Measurements from ENCODE around the gene ABHD8. TPM values are rescaled to one million over a fixed set of nuclear protein-coding genes. Genes with fewer than 3 reads are reported as not detected.
"Not testable (repeated sequence)": the region's sequence is repeated elsewhere in the genome, so short reads cannot be mapped to it uniquely, and the experiment has no call there.

Gene ABHD8
- total and polyA plus RNA-seq, 4 donors = 9.8 to 11.6 (median 10.8) TPM

DNA sequence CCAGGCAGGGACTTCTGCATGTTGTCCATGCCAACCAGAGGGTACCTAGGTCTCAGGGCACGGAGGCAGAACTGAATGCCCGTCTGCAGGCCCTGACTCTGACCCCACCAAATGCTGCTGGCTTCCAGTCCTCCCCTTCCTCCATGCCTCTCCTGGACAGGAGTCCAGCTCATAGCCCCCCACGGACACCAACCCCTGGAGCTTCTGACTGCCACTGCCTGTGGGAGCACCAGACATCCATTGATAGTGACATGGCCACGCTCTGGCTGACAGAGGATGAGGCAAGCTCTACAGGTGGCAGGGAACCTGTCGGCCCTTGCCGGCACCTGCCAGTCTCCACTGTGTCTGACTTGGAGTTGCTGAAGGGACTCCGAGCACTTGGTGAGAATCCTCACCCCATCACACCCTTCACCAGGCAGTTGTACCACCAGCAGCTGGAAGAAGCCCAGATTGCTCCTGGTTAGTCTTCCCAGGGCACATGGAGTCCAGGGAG, 19.7 kb downstream of the ABHD8 start:
- DNase-seq (no peak), ATAC-seq (ENCODE audit: low FRiP score) (peak; percentile 19)
- Histone ChIP-seq H3K4me3 (ENCODE audit: low read length in 2 of 2) (no peak overlapping the region), H3K27me3 (ENCODE audit: control insufficient read depth in 1 of 2, insufficient read depth in 2 of 2, low read length in 1 of 2) (no peaks in the 10 kb centered on the region), H3K4me1 (ENCODE audit: control insufficient read depth in 1 of 2, insufficient read depth in 2 of 2, low read length in 2 of 2) (no peaks in the 10 kb centered on the region), H3K36me3 (ENCODE audit: control insufficient read depth in 1 of 2, insufficient read depth in 2 of 2, low read length in 1 of 2) (peaks cover 0 to 2% of the 10 kb centered on the region in 2 donors), H3K9me3 (ENCODE audit: control insufficient read depth, low read length) (no peaks in the 10 kb centered on the region), H3K27ac (ENCODE audit: low read depth in 1 of 2, low read length in 2 of 2) (no peak overlapping the region)
- 89 to 91% methylated on average over 7 of the region's 7 CpGs for WGBS, 2 donors
- intact Hi-C loops (cut with DNase I) = loop anchor here (2.0 to 5.0 kb wide), 4 partner anchors 71 to 217 kb away; no protein-coding TSS in a partner anchor

DNA sequence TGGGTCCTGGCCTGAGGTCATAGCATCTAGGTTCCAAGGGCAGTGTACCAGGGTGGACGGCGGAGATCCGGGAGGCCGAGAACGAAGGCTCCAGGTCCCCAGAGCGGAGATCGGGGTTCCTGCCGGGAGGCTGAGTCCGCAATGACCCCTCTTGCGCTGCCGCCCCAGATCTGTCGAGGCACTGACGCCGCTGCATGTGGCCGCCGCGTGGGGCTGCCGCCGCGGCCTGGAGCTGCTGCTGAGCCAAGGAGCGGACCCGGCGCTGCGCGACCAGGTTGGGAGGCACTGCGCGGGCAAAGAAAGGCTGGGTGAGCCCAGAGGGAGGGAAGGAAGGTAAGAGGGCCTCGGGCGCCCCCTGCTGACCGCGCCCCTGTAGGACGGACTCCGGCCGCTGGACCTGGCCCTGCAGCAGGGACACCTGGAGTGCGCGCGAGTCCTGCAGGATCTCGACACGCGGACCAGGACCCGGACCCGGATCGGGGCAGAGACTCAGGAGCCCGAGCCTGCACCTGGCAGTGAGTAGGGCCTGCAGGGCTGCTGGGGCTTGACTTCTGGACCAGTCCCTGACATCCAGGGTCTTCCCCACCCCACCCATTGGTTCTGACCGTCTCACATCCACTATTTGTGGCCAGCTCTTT, 20.6 kb downstream of the ABHD8 start:
- Histone ChIP-seq H3K9me3 (ENCODE audit: control insufficient read depth, low read length) (no peaks in the 10 kb centered on the region), H3K4me3 (ENCODE audit: low read length in 2 of 2) (no peak overlapping the region), H3K27me3 (ENCODE audit: control insufficient read depth in 1 of 2, insufficient read depth in 2 of 2, low read length in 1 of 2) (no peaks in the 10 kb centered on the region), H3K4me1 (ENCODE audit: control insufficient read depth in 1 of 2, insufficient read depth in 2 of 2, low read length in 2 of 2) (no peaks in the 10 kb centered on the region), H3K36me3 (ENCODE audit: control insufficient read depth in 1 of 2, insufficient read depth in 2 of 2, low read length in 1 of 2) (peaks cover 0 to 2% of the 10 kb centered on the region in 2 donors), H3K27ac (ENCODE audit: low read depth in 1 of 2, low read length in 2 of 2) (no peak overlapping the region)
- peak; percentile 85 to 95 for DNase-seq
- ATAC-seq (ENCODE audit: low FRiP score) = peak; percentile 95
- intact Hi-C loops (cut with DNase I) = loop anchor here (2.0 to 5.0 kb wide), 4 partner anchors 70 to 216 kb away; no protein-coding TSS in a partner anchor
- WGBS, 2 donors = 3 to 6% methylated on average over 45 of the region's 45 CpGs

DNA sequence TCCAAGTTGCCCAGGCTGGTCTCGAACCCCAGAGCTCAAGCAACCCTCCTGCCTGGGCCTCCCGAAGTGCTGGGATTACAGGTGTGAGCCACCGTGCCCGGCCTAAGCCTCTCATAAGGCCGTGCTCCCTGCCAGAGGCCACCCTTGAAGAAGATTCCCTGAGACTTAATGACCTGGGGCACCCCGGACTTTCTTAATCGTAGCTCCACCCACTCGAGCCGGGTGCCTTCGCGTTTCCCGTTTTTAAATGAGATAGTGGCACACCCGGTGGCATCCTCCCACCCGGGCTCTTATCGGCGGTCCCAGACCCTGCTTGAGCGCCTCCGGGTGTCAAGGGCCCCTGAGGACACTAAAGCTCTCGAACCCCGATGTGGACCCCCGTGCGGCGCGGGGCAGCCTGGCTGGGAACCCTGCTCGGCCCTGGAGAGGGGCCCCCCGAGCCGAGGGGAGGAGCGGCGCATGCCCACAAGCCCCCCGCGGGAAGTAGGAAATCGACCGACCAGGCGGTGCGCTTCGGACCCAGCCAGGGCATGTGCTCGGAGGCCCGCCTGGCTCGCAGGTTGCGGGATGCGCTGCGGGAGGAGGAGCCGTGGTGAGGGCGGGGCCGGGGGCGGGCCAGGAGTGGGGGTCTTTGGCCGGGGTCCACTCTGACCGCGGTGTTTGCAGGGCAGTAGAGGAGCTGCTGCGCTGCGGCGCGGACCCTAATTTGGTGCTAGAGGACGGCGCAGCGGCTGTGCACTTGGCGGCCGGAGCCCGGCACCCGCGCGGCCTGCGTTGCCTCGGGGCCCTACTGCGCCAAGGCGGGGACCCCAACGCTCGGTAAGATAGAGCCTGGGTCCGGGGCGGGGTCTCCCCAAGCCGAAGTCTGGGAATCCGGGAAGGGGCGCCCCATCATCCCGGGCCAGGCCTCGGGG, 21.6 kb downstream of the ABHD8 start, which contains the start of gene ANKLE1:
Gene ANKLE1, plus strand, starts transcription at position 511 of the 914 bp plus-strand sequence. Its CDS starts 20 bp downstream, at position 531.
- Histone ChIP-seq H3K27me3 (ENCODE audit: control insufficient read depth in 1 of 2, insufficient read depth in 2 of 2, low read length in 1 of 2) (no peaks in the 10 kb centered on the region), H3K27ac (ENCODE audit: low read depth in 1 of 2, low read length in 2 of 2) (no peak within 1 kb of the TSS), H3K4me3 (ENCODE audit: low read length in 2 of 2) (peak within 1 kb of the TSS in 1 of 2 donors; percentile 1), H3K4me1 (ENCODE audit: control insufficient read depth in 1 of 2, insufficient read depth in 2 of 2, low read length in 2 of 2) (no peaks in the 10 kb centered on the region), H3K9me3 (ENCODE audit: control insufficient read depth, low read length) (no peaks in the 10 kb centered on the region), H3K36me3 (ENCODE audit: control insufficient read depth in 1 of 2, insufficient read depth in 2 of 2, low read length in 1 of 2) (peaks cover 0 to 2% of the 10 kb centered on the region in 2 donors)
- WGBS, 2 donors = 7 to 8% methylated on average over 66 to 75 of the region's 75 CpGs
- DNase-seq (peak in 1 of 2 donors; percentile 76), ATAC-seq (ENCODE audit: low FRiP score) (peak; percentile 31)
- intact Hi-C loops (cut with DNase I) = loop anchor here (2.0 to 5.0 kb wide), 4 partner anchors 69 to 215 kb away; no protein-coding TSS in a partner anchor

DNA sequence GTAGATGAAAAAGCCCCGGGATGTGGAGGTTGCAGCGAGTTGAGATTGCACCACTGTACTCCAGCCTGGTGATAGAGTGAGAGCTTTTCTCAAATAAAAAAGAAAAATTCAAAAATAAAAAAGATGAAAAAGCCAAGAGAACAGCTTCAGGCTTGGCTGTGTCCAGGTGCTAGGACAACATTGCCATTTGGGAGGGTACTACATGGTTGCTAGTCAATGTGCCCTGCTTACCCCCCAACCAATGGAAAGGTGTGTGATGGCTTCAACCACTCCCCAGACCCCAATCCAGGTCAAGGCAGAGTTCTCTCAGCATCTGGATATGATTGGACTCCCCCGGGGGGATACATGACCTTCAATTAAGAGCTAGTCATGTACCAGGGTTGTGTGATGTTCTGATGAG, 23.8 kb downstream of the ABHD8 start:
- H3K36me3 ChIP-seq (ENCODE audit: control insufficient read depth in 1 of 2, insufficient read depth in 2 of 2, low read length in 1 of 2) = peaks cover 0 to 6% of the 10 kb centered on the region in 2 donors
- DNase-seq = no peak
- intact Hi-C loops (cut with DNase I) = no loop called here
- H3K27me3 ChIP-seq (ENCODE audit: control insufficient read depth in 1 of 2, insufficient read depth in 2 of 2, low read length in 1 of 2) = no peaks in the 10 kb centered on the region
- H3K9me3 ChIP-seq (ENCODE audit: control insufficient read depth, low read length) = no peaks in the 10 kb centered on the region
- WGBS, 2 donors = 67 to 78% methylated on average over 3 of the region's 3 CpGs
- ATAC-seq (ENCODE audit: low FRiP score) = no peak
- no peaks in the 10 kb centered on the region for H3K4me1 ChIP-seq (ENCODE audit: control insufficient read depth in 1 of 2, insufficient read depth in 2 of 2, low read length in 2 of 2)
- H3K4me3 ChIP-seq (ENCODE audit: low read length in 2 of 2) = no peak overlapping the region
- H3K27ac ChIP-seq (ENCODE audit: low read depth in 1 of 2, low read length in 2 of 2) = no peak overlapping the region

DNA sequence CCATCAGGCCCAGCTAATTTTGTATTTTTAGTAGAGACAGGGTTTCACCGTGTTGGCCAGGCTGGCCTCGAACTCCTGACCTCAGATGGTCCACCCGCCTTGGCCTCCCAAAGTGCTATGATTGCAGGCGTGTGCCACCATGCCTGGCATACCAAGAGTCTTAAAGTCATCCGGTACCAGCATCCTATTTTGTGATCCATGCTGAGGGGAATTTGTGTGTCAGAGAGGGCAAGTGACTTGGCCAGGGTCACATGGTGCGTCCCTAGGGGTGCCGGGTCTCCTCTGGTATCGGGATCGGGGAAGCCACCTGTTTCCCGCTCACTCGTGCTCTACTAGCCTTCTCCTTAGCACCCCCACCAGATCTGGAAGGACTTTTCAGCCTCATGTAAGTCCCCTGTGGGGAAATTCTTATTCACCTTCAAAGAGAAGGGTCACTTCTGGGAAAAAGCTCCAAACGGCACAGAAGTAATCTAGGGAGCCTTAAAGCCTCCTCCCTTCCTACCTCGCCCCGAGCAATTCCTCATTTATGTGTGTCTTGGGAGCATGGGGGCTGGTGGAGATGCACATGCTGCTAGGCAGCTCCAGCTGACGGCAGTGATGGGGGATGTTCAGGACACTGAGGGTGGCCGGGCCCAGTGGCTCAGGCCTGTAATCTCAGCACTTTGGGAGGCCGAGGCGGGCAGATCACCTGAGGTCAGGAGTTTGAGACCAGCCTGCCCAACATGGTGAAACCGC, 27.6 kb downstream of the ABHD8 start:
- no peaks in the 10 kb centered on the region for H3K4me1 ChIP-seq (ENCODE audit: control insufficient read depth in 1 of 2, insufficient read depth in 2 of 2, low read length in 2 of 2)
- H3K27me3 ChIP-seq (ENCODE audit: control insufficient read depth in 1 of 2, insufficient read depth in 2 of 2, low read length in 1 of 2) = no peaks in the 10 kb centered on the region
- no peak overlapping the region for H3K27ac ChIP-seq (ENCODE audit: low read depth in 1 of 2, low read length in 2 of 2)
- peaks cover 0 to 15% of the 10 kb centered on the region in 2 donors for H3K36me3 ChIP-seq (ENCODE audit: control insufficient read depth in 1 of 2, insufficient read depth in 2 of 2, low read length in 1 of 2)
- DNase-seq = no peak
- intact Hi-C loops (cut with DNase I) = no loop called here
- H3K9me3 ChIP-seq (ENCODE audit: control insufficient read depth, low read length) = no peaks in the 10 kb centered on the region
- H3K4me3 ChIP-seq (ENCODE audit: low read length in 2 of 2) = no peak overlapping the region
- WGBS, 2 donors = 88 to 90% methylated on average over 19 of the region's 19 CpGs
- ATAC-seq (ENCODE audit: low FRiP score) = no peak

DNA sequence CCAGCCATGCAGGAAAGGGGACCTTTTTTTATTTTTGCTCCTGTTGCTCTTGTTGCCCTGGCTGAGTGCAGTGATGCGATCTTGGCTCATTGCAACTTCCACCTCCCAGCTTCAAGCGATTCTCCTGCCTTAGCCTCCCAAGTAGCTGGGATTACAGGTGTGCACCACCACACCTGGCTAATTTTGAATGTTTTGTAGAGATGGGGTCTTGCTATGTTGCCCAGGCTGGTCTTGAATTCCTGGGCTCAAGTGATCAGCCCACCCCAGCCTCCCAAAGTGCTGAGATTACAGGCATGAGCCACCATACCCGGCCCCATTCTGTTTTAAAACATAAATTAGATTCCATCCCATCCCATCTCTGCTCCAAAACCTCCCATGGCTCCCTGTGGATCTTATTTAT, 28.3 kb downstream of the ABHD8 start:
- H3K27me3 ChIP-seq (ENCODE audit: control insufficient read depth in 1 of 2, insufficient read depth in 2 of 2, low read length in 1 of 2); H3K9me3 ChIP-seq (ENCODE audit: control insufficient read depth, low read length); intact Hi-C loops (cut with DNase I); ATAC-seq (ENCODE audit: low FRiP score); DNase-seq; H3K4me3 ChIP-seq (ENCODE audit: low read length in 2 of 2); H3K27ac ChIP-seq (ENCODE audit: low read depth in 1 of 2, low read length in 2 of 2); H3K4me1 ChIP-seq (ENCODE audit: control insufficient read depth in 1 of 2, insufficient read depth in 2 of 2, low read length in 2 of 2): not testable (repeated sequence)
- WGBS, 2 donors = 95 to 99% methylated on average over 3 of the region's 3 CpGs
- H3K36me3 ChIP-seq (ENCODE audit: control insufficient read depth in 1 of 2, insufficient read depth in 2 of 2, low read length in 1 of 2) = peaks cover 0 to 15% of the 10 kb centered on the region in 2 donors

DNA sequence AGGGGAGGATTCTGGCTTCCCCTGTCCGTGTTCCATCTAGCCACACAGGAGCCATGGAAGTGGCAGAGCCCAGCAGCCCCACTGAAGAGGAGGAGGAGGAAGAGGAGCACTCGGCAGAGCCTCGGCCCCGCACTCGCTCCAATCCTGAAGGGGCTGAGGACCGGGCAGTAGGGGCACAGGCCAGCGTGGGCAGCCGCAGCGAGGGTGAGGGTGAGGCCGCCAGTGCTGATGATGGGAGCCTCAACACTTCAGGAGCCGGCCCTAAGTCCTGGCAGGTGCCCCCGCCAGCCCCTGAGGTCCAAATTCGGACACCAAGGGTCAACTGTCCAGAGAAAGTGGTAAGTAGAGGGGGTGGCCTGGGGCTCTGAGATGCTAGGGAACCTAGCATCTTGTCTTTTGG, 34.5 kb downstream of the ABHD8 start:
- 91 to 92% methylated on average over 13 of the region's 13 CpGs for WGBS, 2 donors
- intact Hi-C loops (cut with DNase I) = no loop called here
- Histone ChIP-seq H3K27me3 (ENCODE audit: control insufficient read depth in 1 of 2, insufficient read depth in 2 of 2, low read length in 1 of 2) (no peaks in the 10 kb centered on the region), H3K36me3 (ENCODE audit: control insufficient read depth in 1 of 2, insufficient read depth in 2 of 2, low read length in 1 of 2) (peaks cover 0 to 6% of the 10 kb centered on the region in 2 donors), H3K4me3 (ENCODE audit: low read length in 2 of 2) (no peak overlapping the region), H3K27ac (ENCODE audit: low read depth in 1 of 2, low read length in 2 of 2) (no peak overlapping the region), H3K9me3 (ENCODE audit: control insufficient read depth, low read length) (no peaks in the 10 kb centered on the region), H3K4me1 (ENCODE audit: control insufficient read depth in 1 of 2, insufficient read depth in 2 of 2, low read length in 2 of 2) (no peaks in the 10 kb centered on the region)
- no peak for DNase-seq
- ATAC-seq (ENCODE audit: low FRiP score) = no peak

All from aorta (tissue), 5 donors.